Left lung (tissue), 10 donors: ENCODE measurements around the gene UBE2E2. TPM values are rescaled to one million over a fixed set of nuclear protein-coding genes. Genes with fewer than 3 reads are reported as not detected.

Experiments
- ATAC-seq: fragments of 200-7000 bp; cut with Tn5 transposase; one replicate; pipeline ENCODE4 v1.9.1; 2020; ENCODE audit warnings: moderate library complexity
- DNase-seq, 4 donors: peaks; one replicate each; pipeline ENCODE4 v3.0.0-alpha.2; 2013 to 2020
- H3K27ac ChIP-seq, 2 donors: fragments of 200-600 bp; sonication (generic) in 1 of 2; one replicate each; pipeline versions ENCODE4 v1.5.0 to v1.8.0; 2020 to 2021
- H3K27me3 ChIP-seq, 2 donors: fragments of 200-600 bp; sonication (generic) in 1 of 2; one replicate each; pipeline versions ENCODE4 v1.5.0 to v1.8.0; 2020 to 2021
- H3K36me3 ChIP-seq, 2 donors: fragments of 200-600 bp; sonication (generic) in 1 of 2; one replicate each; pipeline versions ENCODE4 v1.5.0 to v1.8.0; 2020 to 2021
- H3K4me1 ChIP-seq, 2 donors: fragments of 200-600 bp; one replicate each; pipeline ENCODE4 v1.8.0; 2021
- H3K4me3 ChIP-seq, 2 donors: fragments of 200-600 bp; sonication (generic) in 1 of 2; one replicate each; pipeline versions ENCODE4 v1.5.0 to v1.8.0; 2020 to 2021; ENCODE audit warnings: mild to moderate bottlenecking in 1 of 2
- H3K9me3 ChIP-seq, 2 donors: fragments of 200-600 bp; sonication (generic) in 1 of 2; one replicate each; pipeline versions ENCODE4 v1.5.0 to v1.8.0; 2020 to 2021
- CTCF ChIP-seq, 2 donors: fragments of 200-600 bp; sonication (generic) in 1 of 2; IDR thresholded peaks; one replicate each; pipeline versions ENCODE4 v1.5.0 to v1.8.0; 2021; ENCODE audit warnings: antibody characterized with exemption in 2 of 2
- intact Hi-C, 2 donors: fragments of 100-400 bp; cut with DNase I; formaldehyde crosslinking; loops; one replicate each; pipeline versions ENCODE4 v1.11.2 to v1.14.2; 2022
- polyA plus RNA-seq, 6 donors: library from polyadenylated mRNA; unstranded; fragments of 120-200 nt; gene quantifications; one replicate each; pipeline ENCODE4 v1.2.1, GENCODE V29; 2013; ENCODE audit not compliant: insufficient read length in 6 of 6
- total RNA-seq, 2 donors: library from RNA; stranded (reverse); fragmentation: NEBNext Ultra II Directional; extraction: Animal tissue kit (Norgen Biotek cat#: 25700); gene quantifications; one replicate each; pipeline ENCODE4 v1.2.1, GENCODE V29; 2021
- donor health status: DM: no; HTN: yes; CAD: no.
- donor health status: DM: no; HTN: no; CAD: no.

The UBE2E2 gene
- total and polyA plus RNA-seq, 8 donors: 42.3 to 55.6 (median 47.5) TPM

DNA sequence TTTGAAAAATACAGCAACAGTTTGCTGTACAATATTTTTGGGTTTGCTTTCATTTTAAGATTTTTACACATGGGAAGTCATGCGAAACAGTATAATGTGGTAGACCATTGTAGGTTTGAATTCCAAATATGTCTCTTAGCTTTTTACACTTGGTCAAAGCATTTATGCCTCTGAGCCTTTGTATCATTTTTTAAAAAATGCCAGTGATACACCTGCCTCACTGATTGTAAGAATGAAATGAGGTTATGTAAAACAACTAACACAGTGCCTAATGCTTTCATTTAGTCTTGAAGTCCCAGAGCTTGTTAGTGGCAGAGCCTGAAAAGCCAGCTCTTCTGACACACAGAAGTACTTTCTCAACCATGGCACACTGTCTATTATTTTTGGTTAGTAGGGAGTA, 202.0 kb downstream of the UBE2E2 start:
- DNase-seq (no peak), ATAC-seq (no peak)
- Histone ChIP-seq H3K4me3 (no peak overlapping the region), H3K27me3 (no peaks in the 10 kb centered on the region), H3K4me1 (no peaks in the 10 kb centered on the region), H3K36me3 (no peaks in the 10 kb centered on the region), H3K27ac (no peak overlapping the region), H3K9me3 (no peaks in the 10 kb centered on the region)
- intact Hi-C loops: no loop called here
- TF ChIP-seq CTCF (IDR thresholded peaks at IDR 0.05): no peak

- DNase-seq: no peak
- no peaks in the 10 kb centered on the region for H3K9me3 ChIP-seq
- intact Hi-C loops: no loop called here
- no peak for TF ChIP-seq CTCF (IDR thresholded peaks at IDR 0.05)
- no peaks in the 10 kb centered on the region for H3K4me1 ChIP-seq
- H3K27me3 ChIP-seq: no peaks in the 10 kb centered on the region
- H3K36me3 ChIP-seq: no peaks in the 10 kb centered on the region
- no peak for ATAC-seq
- no peak overlapping the region for H3K27ac ChIP-seq
- H3K4me3 ChIP-seq: no peak overlapping the region
Observed at GRCh38 chr3:23406601-23407000, 203.5 kb downstream of the UBE2E2 start.

DNA sequence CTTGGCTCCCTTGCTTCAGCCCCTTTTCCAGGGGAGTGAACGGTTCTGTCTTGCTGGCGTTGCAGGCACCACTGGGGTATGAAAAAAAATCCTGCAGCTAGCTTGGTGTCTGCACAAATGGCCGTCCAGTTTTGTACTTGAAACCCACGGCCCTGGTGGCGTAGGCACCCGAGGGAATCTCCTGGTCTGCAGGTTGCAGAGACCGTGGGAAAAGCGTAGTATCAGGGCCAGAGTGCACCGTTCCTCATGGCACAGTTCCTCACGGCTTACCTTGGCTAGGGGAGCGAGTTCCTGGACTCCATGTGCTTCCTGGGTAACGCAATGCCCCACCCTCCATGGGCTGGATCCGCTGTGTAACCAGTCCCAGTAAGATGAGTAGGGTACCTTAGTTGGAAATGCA, 214.9 kb downstream of the UBE2E2 start:
- H3K4me3 ChIP-seq: no peak overlapping the region
- H3K36me3 ChIP-seq: no peaks in the 10 kb centered on the region
- intact Hi-C loops: no loop called here
- H3K27ac ChIP-seq: no peak overlapping the region
- no peak for DNase-seq
- H3K4me1 ChIP-seq: peaks cover 0 to 4% of the 10 kb centered on the region in 2 donors
- no peak for ATAC-seq
- no peak for TF ChIP-seq CTCF (IDR thresholded peaks at IDR 0.05)
- no peaks in the 10 kb centered on the region for H3K9me3 ChIP-seq
- no peaks in the 10 kb centered on the region for H3K27me3 ChIP-seq

GRCh38 chr3:23421811-23422516, 218.8 kb downstream of the UBE2E2 start:
- Histone ChIP-seq H3K4me1 (peaks cover 0 to 4% of the 10 kb centered on the region in 2 donors), H3K36me3 (no peaks in the 10 kb centered on the region), H3K9me3 (no peaks in the 10 kb centered on the region), H3K4me3 (no peak overlapping the region), H3K27me3 (no peaks in the 10 kb centered on the region), H3K27ac (no peak overlapping the region)
- DNase-seq (no peak), ATAC-seq (no peak)
- no peak for TF ChIP-seq CTCF (IDR thresholded peaks at IDR 0.05)
- intact Hi-C loops: no loop called here

- H3K36me3 ChIP-seq: no peaks in the 10 kb centered on the region
- ATAC-seq: no peak
- intact Hi-C loops: no loop called here
Observed at GRCh38 chr3:23422517-23422851, 219.4 kb downstream of the UBE2E2 start.

More at GRCh38 chr3:23422517-23422851, 219.4 kb downstream of the UBE2E2 start:
- TF ChIP-seq CTCF (IDR thresholded peaks at IDR 0.05): no peak
- DNase-seq: no peak
- Histone ChIP-seq H3K9me3 (no peaks in the 10 kb centered on the region), H3K4me3 (no peak overlapping the region), H3K4me1 (peaks cover 0 to 4% of the 10 kb centered on the region in 2 donors), H3K27me3 (no peaks in the 10 kb centered on the region), H3K27ac (no peak overlapping the region)
